Measurements from ENCODE around the gene PTCH1. TPM values are rescaled to one million over a fixed set of nuclear protein-coding genes. Genes with fewer than 3 reads are reported as not detected.

PTCH1 gene
- total and polyA plus RNA-seq, 4 donors: 1.2 to 5.0 (median 2.1) TPM

GRCh38 chr9:95514342-95514741 is 2.4 kb downstream of the PTCH1 start:
- WGBS: 79% methylated on average over 5 of the region's 5 CpGs
- H3K36me3 ChIP-seq (ENCODE audit: control insufficient read depth in 4 of 4, insufficient read depth in 3 of 4, low read depth in 1 of 4, low read length in 3 of 4): no peaks in the 10 kb centered on the region
- peaks cover 6 to 32% (median 22%) of the 10 kb centered on the region in 4 donors for H3K4me1 ChIP-seq (ENCODE audit: control insufficient read depth in 4 of 4, insufficient read depth in 4 of 4, low read length in 3 of 4)
- no peak overlapping the region for H3K27ac ChIP-seq (ENCODE audit: low read depth in 1 of 2, low read length in 2 of 2)
- H3K27me3 ChIP-seq (ENCODE audit: control insufficient read depth in 4 of 4, insufficient read depth in 4 of 4, low read length in 3 of 4): peaks cover 0 to 2% (median 0%) of the 10 kb centered on the region in 4 donors
- no peak overlapping the region for H3K4me3 ChIP-seq (ENCODE audit: low read depth in 1 of 3, low read length in 3 of 3)
- DNase-seq (ENCODE audit: low spot score): no peak
- H3K9ac ChIP-seq (ENCODE audit: low read depth in 1 of 2, low read length in 2 of 2): no peak overlapping the region
- no peak for TF ChIP-seq FOXA1 (IDR thresholded peaks at IDR 0.05)
- TF ChIP-seq JUND (IDR thresholded peaks at IDR 0.05): no peak
- TF ChIP-seq EGR1 (IDR thresholded peaks at IDR 0.05; ENCODE audit: low read depth in 2 of 2): no peak
- no peak for TF ChIP-seq RAD21 (IDR thresholded peaks at IDR 0.05)
- no peak for TF ChIP-seq ATF3 (IDR thresholded peaks at IDR 0.05)
- TF ChIP-seq SP1 (IDR thresholded peaks at IDR 0.05): no peak
- TF ChIP-seq NR2F2 (IDR thresholded peaks at IDR 0.05): no peak
- TF ChIP-seq HNF4A (conservative IDR thresholded peaks at IDR 0.05): no peak
- no peak for TF ChIP-seq REST (IDR thresholded peaks at IDR 0.05)
- TF ChIP-seq FOXA2 (IDR thresholded peaks at IDR 0.05): no peak
- no peak for TF ChIP-seq GABPA (IDR thresholded peaks at IDR 0.05 in 1 of 2, conservative IDR thresholded peaks at IDR 0.05 in 1 of 2)
- TF ChIP-seq ZBTB33 (IDR thresholded peaks at IDR 0.05): no peak
- no peak for TF ChIP-seq YY1 (IDR thresholded peaks at IDR 0.05)
- TF ChIP-seq TAF1 (conservative IDR thresholded peaks at IDR 0.05): no peak
- no peak for TF ChIP-seq HNF4G (IDR thresholded peaks at IDR 0.05)
- TF ChIP-seq MAX (IDR thresholded peaks at IDR 0.05): no peak
- H3K9me3 ChIP-seq (ENCODE audit: control insufficient read depth in 4 of 4, low read length in 3 of 4): no peaks in the 10 kb centered on the region

GRCh38 chr9:95513711-95514110 is 3.1 kb downstream of the PTCH1 start:
- no peaks in the 10 kb centered on the region for H3K9me3 ChIP-seq (ENCODE audit: control insufficient read depth in 4 of 4, low read length in 3 of 4)
- DNase-seq (ENCODE audit: low spot score): no peak
- peaks cover 6 to 35% (median 24%) of the 10 kb centered on the region in 4 donors for H3K4me1 ChIP-seq (ENCODE audit: control insufficient read depth in 4 of 4, insufficient read depth in 4 of 4, low read length in 3 of 4)
- TF ChIP-seq YY1 (IDR thresholded peaks at IDR 0.05) (no peak), NR2F2 (IDR thresholded peaks at IDR 0.05) (no peak), HNF4G (IDR thresholded peaks at IDR 0.05) (no peak), JUND (IDR thresholded peaks at IDR 0.05) (no peak), RXRA (IDR thresholded peaks at IDR 0.05) (no peak), SP1 (IDR thresholded peaks at IDR 0.05) (no peak), ZBTB33 (IDR thresholded peaks at IDR 0.05) (no peak), GABPA (IDR thresholded peaks at IDR 0.05 in 1 of 2, conservative IDR thresholded peaks at IDR 0.05 in 1 of 2) (no peak), FOXA2 (IDR thresholded peaks at IDR 0.05) (no peak), TAF1 (conservative IDR thresholded peaks at IDR 0.05) (no peak), FOXA1 (IDR thresholded peaks at IDR 0.05) (no peak)
- H3K9ac ChIP-seq (ENCODE audit: low read depth in 1 of 2, low read length in 2 of 2): no peak overlapping the region
- no peak overlapping the region for H3K4me3 ChIP-seq (ENCODE audit: low read depth in 1 of 3, low read length in 3 of 3)
- H3K27me3 ChIP-seq (ENCODE audit: control insufficient read depth in 4 of 4, insufficient read depth in 4 of 4, low read length in 3 of 4): peaks cover 0 to 2% (median 0%) of the 10 kb centered on the region in 4 donors
- H3K27ac ChIP-seq (ENCODE audit: low read depth in 1 of 2, low read length in 2 of 2): no peak overlapping the region
- 60% methylated on average over 4 of the region's 4 CpGs for WGBS
- no peaks in the 10 kb centered on the region for H3K36me3 ChIP-seq (ENCODE audit: control insufficient read depth in 4 of 4, insufficient read depth in 3 of 4, low read depth in 1 of 4, low read length in 3 of 4)
